Liver (tissue), 9 donors: ENCODE data around the gene ADGRF5. TPM values are rescaled to one million over a fixed set of nuclear protein-coding genes. Genes with fewer than 3 reads are reported as not detected.

Experiments used
- DNase-seq: peaks from one replicate; pipeline ENCODE4 v3.0.0-alpha.2; 2017; ENCODE audit warnings: low spot score
- H3K27ac ChIP-seq, 2 donors: one replicate each; pipeline ENCODE4 v1.7.0; 2013; ENCODE audit warnings: inconsistent platforms in 2 of 2, low read length in 2 of 2, control low read depth in 1 of 2, low read depth in 1 of 2, mild to moderate bottlenecking in 1 of 2
- H3K27me3 ChIP-seq, 4 donors: one replicate each; pipeline versions ENCODE4 v1.6.1 to v1.7.0; 2013; ENCODE audit warnings: low read length in 3 of 4, inconsistent platforms in 1 of 4, mild to moderate bottlenecking in 1 of 4, moderate library complexity in 1 of 4; ENCODE audit not compliant: control insufficient read depth in 4 of 4, insufficient read depth in 4 of 4
- H3K36me3 ChIP-seq, 4 donors: one replicate each; pipeline versions ENCODE4 v1.6.1 to v1.7.0; 2013; ENCODE audit warnings: low read length in 3 of 4, mild to moderate bottlenecking in 3 of 4, low read depth in 1 of 4, moderate library complexity in 1 of 4; ENCODE audit not compliant: control insufficient read depth in 4 of 4, insufficient read depth in 3 of 4
- H3K4me1 ChIP-seq, 4 donors: one replicate each; pipeline versions ENCODE4 v1.6.1 to v1.7.0; 2013; ENCODE audit warnings: low read length in 3 of 4, mild to moderate bottlenecking in 3 of 4, moderate library complexity in 1 of 4; ENCODE audit not compliant: control insufficient read depth in 4 of 4, insufficient read depth in 4 of 4
- H3K4me3 ChIP-seq, 3 donors: one replicate each; pipeline versions ENCODE4 v1.6.1 to v1.7.0; 2013; ENCODE audit warnings: low read length in 3 of 3, control low read depth in 1 of 3, low read depth in 1 of 3, mild to moderate bottlenecking in 1 of 3
- H3K9ac ChIP-seq, 2 donors: one replicate each; pipeline ENCODE4 v1.7.0; 2013; ENCODE audit warnings: low read length in 2 of 2, mild to moderate bottlenecking in 2 of 2, moderate library complexity in 2 of 2, control low read depth in 1 of 2, low read depth in 1 of 2
- H3K9me3 ChIP-seq, 4 donors: one replicate each; pipeline versions ENCODE4 v1.6.1 to v1.7.0; 2013; ENCODE audit warnings: low read length in 3 of 4; ENCODE audit not compliant: control insufficient read depth in 4 of 4
- EGR1 ChIP-seq, 2 donors: IDR thresholded peaks; 2 replicates each; pipeline ENCODE4 v1.6.1; 2016 to 2018; ENCODE audit warnings: antibody characterized with exemption in 2 of 2, low read depth in 2 of 2
- FOXA1 ChIP-seq: IDR thresholded peaks from 2 replicates; pipeline ENCODE4 v1.6.1; 2016; ENCODE audit warnings: antibody characterized with exemption
- FOXA2 ChIP-seq: IDR thresholded peaks from 2 replicates; pipeline ENCODE4 v1.6.1; 2016; ENCODE audit warnings: antibody characterized with exemption
- GABPA ChIP-seq, 2 donors: IDR thresholded peaks in 1 of 2; conservative IDR thresholded peaks in 1 of 2; 2 replicates each; pipeline ENCODE4 v1.6.1; 2016; ENCODE audit warnings: antibody characterized with exemption in 2 of 2, mild to moderate bottlenecking in 1 of 2, moderate library complexity in 1 of 2
- HNF4A ChIP-seq, 2 donors: conservative IDR thresholded peaks; 2 replicates each; pipeline ENCODE4 v1.6.1; 2016; ENCODE audit warnings: antibody characterized with exemption in 2 of 2, mild to moderate bottlenecking in 2 of 2
- JUND ChIP-seq, 2 donors: IDR thresholded peaks; 2 replicates each; pipeline ENCODE4 v1.6.1; 2016; ENCODE audit warnings: antibody characterized with exemption in 2 of 2
- NR2F2 ChIP-seq: IDR thresholded peaks from 2 replicates; pipeline ENCODE4 v1.6.1; 2016; ENCODE audit warnings: antibody characterized with exemption
- RAD21 ChIP-seq, 2 donors: IDR thresholded peaks; 2 replicates each; pipeline ENCODE4 v1.6.1; 2016; ENCODE audit warnings: antibody characterized with exemption in 2 of 2, mild to moderate bottlenecking in 2 of 2
- TAF1 ChIP-seq: conservative IDR thresholded peaks from 2 replicates; pipeline ENCODE4 v1.6.1; 2016; ENCODE audit warnings: antibody characterized with exemption, mild to moderate bottlenecking
- WGBS: extraction: QIAGEN DNeasy Blood & Tissue Kit; methylation state at CpG from one replicate; pipeline ENCODE4 v1.1.7; 2013; 5-methylcytosine and 5-hydroxymethylcytosine counted together
- polyA plus RNA-seq, 2 donors: library from polyadenylated mRNA; stranded (reverse) in 1 of 2; unstranded in 1 of 2; fragments of 200-250 nt in 1 of 2; fragments of >200 nt in 1 of 2; fragmentation: Nextera tagmentation in 1 of 2; extraction: Ambion mirVana in 1 of 2; gene quantifications; one replicate each; pipeline versions ENCODE4 v1.2.1 to v1.2.3, GENCODE V29; 2013 to 2015
- total RNA-seq, 2 donors: library from RNA; depleted of rRNA; stranded (reverse); fragments of >200 nt; gene quantifications; one replicate each; pipeline ENCODE4 v1.2.3, GENCODE V29; 2014
- TF ChIP-seq, protein P1 (sequence below): IDR thresholded peaks from 2 replicates; pipeline ENCODE4 v1.6.1; 2016; ENCODE audit warnings: antibody characterized with exemption, mild to moderate bottlenecking
- TF ChIP-seq, protein P2 (sequence below): IDR thresholded peaks from 2 replicates; pipeline ENCODE4 v1.6.1; 2016; ENCODE audit warnings: antibody characterized with exemption
- TF ChIP-seq, protein P3 (sequence below): IDR thresholded peaks from 2 replicates; pipeline ENCODE4 v1.6.1; 2016; ENCODE audit warnings: antibody characterized with exemption
- TF ChIP-seq, protein P4 (sequence below): IDR thresholded peaks from 2 replicates; pipeline ENCODE4 v1.6.1; 2016; ENCODE audit warnings: antibody characterized with exemption
- donor health status: healthy.
- donor health status: healthy.
- donor health status: healthy.
- donor health status: healthy.
- donor health status: healthy.

The ADGRF5 gene
- total and polyA plus RNA-seq, 4 donors: 4.9 to 19.9 (median 7.4) TPM

DNA sequence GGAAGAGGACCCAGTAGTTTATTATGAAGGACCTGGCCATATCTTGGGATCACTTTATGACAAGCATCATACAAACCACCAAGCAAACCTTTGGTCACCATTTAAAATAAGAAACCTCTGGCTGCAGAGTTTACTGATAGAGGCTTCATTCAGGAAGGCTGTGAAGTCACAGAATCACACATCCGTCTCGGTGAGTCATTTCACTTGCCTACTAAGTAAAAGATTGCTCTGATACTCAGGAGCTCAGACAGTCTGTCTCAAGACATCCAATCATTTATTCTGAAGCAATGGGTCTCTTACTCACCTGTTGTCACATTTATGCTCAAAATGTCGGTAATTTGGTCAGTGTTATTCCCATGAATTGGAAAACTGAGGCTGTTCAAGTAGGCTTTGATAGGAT lies 33.7 kb downstream of the ADGRF5 start:
- Histone ChIP-seq H3K36me3 (no peaks in the 10 kb centered on the region), H3K27me3 (peaks cover 0 to 3% (median 0%) of the 10 kb centered on the region in 4 donors), H3K9ac (no peak overlapping the region), H3K4me1 (no peaks in the 10 kb centered on the region), H3K4me3 (no peak overlapping the region), H3K9me3 (no peaks in the 10 kb centered on the region), H3K27ac (no peak overlapping the region)
- 57% methylated on average over 3 of the region's 3 CpGs for WGBS
- no peak for DNase-seq
- no peak for TF ChIP-seq TAF1
- TF ChIP-seq, protein P1, sequence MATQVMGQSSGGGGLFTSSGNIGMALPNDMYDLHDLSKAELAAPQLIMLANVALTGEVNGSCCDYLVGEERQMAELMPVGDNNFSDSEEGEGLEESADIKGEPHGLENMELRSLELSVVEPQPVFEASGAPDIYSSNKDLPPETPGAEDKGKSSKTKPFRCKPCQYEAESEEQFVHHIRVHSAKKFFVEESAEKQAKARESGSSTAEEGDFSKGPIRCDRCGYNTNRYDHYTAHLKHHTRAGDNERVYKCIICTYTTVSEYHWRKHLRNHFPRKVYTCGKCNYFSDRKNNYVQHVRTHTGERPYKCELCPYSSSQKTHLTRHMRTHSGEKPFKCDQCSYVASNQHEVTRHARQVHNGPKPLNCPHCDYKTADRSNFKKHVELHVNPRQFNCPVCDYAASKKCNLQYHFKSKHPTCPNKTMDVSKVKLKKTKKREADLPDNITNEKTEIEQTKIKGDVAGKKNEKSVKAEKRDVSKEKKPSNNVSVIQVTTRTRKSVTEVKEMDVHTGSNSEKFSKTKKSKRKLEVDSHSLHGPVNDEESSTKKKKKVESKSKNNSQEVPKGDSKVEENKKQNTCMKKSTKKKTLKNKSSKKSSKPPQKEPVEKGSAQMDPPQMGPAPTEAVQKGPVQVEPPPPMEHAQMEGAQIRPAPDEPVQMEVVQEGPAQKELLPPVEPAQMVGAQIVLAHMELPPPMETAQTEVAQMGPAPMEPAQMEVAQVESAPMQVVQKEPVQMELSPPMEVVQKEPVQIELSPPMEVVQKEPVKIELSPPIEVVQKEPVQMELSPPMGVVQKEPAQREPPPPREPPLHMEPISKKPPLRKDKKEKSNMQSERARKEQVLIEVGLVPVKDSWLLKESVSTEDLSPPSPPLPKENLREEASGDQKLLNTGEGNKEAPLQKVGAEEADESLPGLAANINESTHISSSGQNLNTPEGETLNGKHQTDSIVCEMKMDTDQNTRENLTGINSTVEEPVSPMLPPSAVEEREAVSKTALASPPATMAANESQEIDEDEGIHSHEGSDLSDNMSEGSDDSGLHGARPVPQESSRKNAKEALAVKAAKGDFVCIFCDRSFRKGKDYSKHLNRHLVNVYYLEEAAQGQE: no peak

DNA sequence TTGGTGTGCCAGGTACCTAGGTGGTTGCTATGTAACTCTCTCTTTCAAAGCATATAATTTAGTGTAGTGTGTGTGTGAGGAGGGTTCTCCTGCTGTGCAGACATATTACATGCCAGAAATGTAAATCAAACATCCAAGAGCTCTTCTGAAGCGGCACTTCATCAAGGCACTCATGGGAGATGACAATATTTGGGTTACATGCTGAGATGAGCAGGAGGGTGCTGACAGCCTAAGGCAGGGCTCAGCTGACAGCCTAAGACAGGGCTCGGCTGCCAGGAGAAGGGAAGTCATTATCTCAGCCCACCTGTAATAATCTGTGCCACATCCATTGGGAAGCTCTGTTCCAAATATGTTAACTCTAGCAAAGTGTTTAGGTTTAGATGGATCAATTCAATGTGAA lies 39.1 kb downstream of the ADGRF5 start:
- WGBS: 84% methylated on average over 2 of the region's 2 CpGs
- Histone ChIP-seq H3K4me3 (no peak overlapping the region), H3K9ac (no peak overlapping the region), H3K27ac (no peak overlapping the region), H3K36me3 (no peaks in the 10 kb centered on the region), H3K27me3 (no peaks in the 10 kb centered on the region), H3K4me1 (no peaks in the 10 kb centered on the region), H3K9me3 (no peaks in the 10 kb centered on the region)
- no peak for DNase-seq
- TF ChIP-seq HNF4A (conservative IDR thresholded peaks at IDR 0.05): no peak
- TF ChIP-seq, protein P2, sequence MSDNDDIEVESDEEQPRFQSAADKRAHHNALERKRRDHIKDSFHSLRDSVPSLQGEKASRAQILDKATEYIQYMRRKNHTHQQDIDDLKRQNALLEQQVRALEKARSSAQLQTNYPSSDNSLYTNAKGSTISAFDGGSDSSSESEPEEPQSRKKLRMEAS: no peak
- TF ChIP-seq JUND (IDR thresholded peaks at IDR 0.05): no peak
- TF ChIP-seq, protein P3, sequence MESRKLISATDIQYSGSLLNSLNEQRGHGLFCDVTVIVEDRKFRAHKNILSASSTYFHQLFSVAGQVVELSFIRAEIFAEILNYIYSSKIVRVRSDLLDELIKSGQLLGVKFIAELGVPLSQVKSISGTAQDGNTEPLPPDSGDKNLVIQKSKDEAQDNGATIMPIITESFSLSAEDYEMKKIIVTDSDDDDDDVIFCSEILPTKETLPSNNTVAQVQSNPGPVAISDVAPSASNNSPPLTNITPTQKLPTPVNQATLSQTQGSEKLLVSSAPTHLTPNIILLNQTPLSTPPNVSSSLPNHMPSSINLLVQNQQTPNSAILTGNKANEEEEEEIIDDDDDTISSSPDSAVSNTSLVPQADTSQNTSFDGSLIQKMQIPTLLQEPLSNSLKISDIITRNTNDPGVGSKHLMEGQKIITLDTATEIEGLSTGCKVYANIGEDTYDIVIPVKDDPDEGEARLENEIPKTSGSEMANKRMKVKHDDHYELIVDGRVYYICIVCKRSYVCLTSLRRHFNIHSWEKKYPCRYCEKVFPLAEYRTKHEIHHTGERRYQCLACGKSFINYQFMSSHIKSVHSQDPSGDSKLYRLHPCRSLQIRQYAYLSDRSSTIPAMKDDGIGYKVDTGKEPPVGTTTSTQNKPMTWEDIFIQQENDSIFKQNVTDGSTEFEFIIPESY: no peak
- TF ChIP-seq FOXA2: no peak
- TF ChIP-seq FOXA1: no peak
- TF ChIP-seq, protein P4, sequence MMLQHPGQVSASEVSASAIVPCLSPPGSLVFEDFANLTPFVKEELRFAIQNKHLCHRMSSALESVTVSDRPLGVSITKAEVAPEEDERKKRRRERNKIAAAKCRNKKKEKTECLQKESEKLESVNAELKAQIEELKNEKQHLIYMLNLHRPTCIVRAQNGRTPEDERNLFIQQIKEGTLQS: no peak
- TF ChIP-seq NR2F2: no peak

DNA sequence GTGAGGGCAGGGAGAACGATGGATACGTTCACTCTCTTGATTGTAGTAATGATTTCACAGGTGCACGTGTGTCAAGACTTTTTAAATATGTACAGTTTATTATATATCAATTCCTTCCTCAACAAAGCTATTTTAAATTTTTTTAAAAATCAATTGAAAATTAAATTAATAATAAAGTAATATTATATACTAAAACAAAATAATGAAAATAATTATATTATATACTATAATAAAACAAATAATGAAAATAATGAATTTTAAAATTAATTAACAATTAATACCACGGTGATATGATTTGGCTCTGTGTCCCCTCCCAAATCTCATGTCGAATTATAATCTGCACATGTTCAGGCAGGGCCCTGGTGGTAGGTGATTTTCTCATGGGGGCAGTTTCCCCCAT lies 42.7 kb downstream of the ADGRF5 start:
- Histone ChIP-seq H3K4me3 (no peak overlapping the region), H3K27me3 (no peaks in the 10 kb centered on the region), H3K36me3 (no peaks in the 10 kb centered on the region), H3K9ac (no peak overlapping the region), H3K27ac (no peak overlapping the region), H3K9me3 (no peaks in the 10 kb centered on the region), H3K4me1 (no peaks in the 10 kb centered on the region)
- TF ChIP-seq, protein P1: no peak
- TF ChIP-seq GABPA (IDR thresholded peaks at IDR 0.05 in 1 of 2, conservative IDR thresholded peaks at IDR 0.05 in 1 of 2) (no peak), NR2F2 (no peak), FOXA2 (no peak), RAD21 (IDR thresholded peaks at IDR 0.05) (no peak), EGR1 (IDR thresholded peaks at IDR 0.05; ENCODE audit: low read depth in 2 of 2) (no peak)
- TF ChIP-seq, protein P4: no peak
- TF ChIP-seq, protein P3: no peak
- TF ChIP-seq, protein P2: no peak
- DNase-seq: no peak
- WGBS: 92% methylated on average over 5 of the region's 5 CpGs
